ENCODE measurements around the gene WASL.
"Not testable (repeated sequence)": the region's sequence is repeated elsewhere in the genome, so short reads cannot be mapped to it uniquely, and the experiment has no call there.

Gene WASL

GRCh38 chr7:123748734-123749536 is at the start of gene WASL:
TSS of gene WASL (minus strand) at chr7:123749003. CDS start at chr7:123748734, 269 bp downstream.
- DNase-seq = peak; percentile 89

DNA sequence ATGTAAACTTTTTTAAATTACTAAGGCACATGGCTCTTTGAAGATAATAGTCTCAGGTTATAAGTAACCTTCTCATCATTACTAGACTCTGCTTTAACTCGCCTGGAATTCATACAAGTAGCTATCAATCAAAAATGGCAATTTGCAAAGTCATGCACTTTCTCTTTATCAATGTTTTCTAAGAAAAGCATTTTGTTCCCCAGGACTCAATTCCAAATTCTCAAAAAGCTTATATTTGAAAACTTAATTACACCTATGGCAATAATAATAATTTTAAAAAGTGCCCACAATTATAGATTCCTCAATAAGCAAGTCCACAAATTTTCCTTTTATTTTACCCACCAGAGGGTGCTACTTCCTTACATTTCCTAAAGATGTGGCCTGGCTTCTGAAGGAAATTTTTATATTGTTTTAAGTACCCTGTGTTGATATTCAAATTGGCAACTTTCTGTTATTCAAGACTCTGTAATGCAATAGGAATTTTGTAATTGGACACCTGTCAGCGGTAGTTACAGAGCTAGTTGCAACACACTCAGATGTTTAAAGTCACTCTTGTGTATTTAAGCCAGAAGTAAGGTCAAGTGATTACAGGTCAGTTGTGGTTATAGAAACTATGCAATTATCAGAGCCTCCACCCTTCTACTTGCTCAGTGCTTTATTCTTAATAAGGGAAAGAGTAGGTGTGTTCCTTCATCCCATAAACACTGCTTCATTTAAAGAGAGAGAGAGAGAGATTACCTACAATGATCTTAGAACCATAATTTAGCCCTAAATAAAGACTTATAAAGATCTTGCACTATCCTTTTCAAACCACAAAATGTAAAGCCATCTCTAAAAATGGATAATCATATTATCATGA is 49.1 kb upstream of the WASL start:
- DNase-seq = peak; percentile 45

- DNase-seq = no peak
Observed at GRCh38 chr7:123796568-123796967, 47.8 kb upstream of the WASL start.

GRCh38 chr7:123795917-123796316 is 47.1 kb upstream of the WASL start:
- no peak for DNase-seq

DNA sequence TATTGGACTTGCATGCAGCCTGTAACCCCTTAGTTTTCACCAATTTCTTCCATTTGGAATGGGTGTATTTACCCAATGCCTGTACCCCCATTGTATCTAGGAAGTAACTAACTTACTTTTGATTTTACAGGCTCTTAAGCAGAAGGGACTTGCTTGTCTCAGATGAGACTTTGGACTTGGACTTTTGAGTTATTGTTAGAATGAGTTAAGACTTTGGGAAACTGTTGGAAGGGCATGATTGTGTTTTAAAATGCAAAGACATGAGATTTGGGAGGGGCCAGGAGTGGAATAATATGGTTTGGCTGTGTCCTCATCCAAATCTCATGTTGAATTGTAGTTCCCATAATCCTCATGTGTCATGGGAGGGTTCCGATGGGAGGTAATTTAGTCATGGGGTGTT is 46.3 kb upstream of the WASL start:
- DNase-seq = not testable (repeated sequence)

DNA sequence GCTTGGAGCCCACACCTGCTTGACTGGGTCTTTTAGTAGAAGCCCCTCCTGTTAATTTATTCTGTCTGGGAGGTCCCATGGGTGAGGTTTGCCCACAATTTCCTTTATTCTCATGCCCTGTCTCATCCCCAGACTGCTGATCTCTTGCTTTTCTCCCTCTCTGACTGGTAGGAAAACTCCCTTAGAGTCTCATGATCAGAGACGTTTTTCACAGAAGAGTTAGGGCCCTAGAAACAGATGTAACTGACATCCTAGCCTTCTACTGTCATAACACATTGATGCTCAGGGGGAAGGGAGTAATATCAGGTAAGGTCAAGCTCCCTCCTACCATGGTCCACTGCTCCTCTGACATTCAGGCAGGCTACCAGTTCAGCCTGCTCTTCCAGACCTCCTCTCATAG is 43.7 kb upstream of the WASL start:
- no peak for DNase-seq

DNA sequence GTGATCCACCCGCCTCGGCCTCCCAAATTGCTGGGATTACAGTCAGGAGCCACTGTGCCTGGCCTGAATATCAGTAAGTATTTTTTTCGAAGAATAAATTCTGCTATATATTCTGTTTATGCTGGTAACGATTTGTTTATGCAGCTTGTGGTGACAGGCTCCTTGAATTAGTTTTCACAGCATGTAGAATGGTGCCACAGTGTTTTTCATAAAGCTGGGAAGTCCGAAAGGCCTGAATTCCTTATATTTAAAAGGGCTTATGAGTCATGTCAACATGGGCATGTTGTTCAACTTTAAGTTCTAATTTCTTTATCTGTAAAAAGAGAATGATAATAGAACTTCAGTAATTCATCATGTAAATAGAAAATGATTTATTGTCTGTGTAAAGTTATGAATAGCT is 42.2 kb upstream of the WASL start:
- no peak for DNase-seq

DNA sequence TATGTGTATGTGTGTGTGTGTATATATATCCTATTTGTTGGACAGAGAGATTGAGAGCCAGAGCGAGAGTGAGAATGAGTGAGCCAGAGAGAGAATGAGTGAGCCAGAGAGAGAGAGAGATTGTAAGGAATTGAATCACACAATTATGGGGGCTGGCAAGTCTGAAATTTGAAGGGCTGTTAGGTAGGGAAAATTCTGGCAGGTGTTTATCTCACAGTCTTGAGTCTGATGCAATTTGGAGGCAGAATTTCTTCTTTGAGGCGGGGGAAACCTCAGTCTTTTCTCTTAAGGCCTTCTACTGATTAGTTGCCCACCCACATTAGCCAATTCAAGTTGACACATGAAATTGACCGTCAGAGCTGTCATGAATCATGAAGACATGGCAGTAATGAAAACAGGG is 41.0 kb upstream of the WASL start:
- no peak for DNase-seq

- DNase-seq = no peak
Observed at GRCh38 chr7:123789206-123789784, 40.5 kb upstream of the WASL start.

DNA sequence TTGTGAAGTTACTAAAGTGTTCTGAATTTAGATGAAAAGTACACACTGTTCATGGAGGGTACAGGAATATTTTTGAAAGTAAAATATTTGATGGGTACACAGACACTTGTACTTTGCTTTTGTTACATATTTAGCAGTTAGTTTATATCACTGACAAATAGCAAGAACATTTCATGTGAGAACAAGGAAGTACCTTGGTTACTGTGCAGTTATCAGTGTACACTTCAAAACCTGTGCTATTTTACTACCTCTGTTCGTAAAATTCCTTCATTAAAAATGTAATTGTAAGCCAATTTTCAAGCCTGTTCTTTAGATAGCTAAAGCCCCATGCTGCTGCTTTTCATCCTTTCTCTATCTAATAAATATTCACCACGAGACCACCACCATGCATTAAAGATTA is 39.8 kb upstream of the WASL start:
- no peak for DNase-seq

DNA sequence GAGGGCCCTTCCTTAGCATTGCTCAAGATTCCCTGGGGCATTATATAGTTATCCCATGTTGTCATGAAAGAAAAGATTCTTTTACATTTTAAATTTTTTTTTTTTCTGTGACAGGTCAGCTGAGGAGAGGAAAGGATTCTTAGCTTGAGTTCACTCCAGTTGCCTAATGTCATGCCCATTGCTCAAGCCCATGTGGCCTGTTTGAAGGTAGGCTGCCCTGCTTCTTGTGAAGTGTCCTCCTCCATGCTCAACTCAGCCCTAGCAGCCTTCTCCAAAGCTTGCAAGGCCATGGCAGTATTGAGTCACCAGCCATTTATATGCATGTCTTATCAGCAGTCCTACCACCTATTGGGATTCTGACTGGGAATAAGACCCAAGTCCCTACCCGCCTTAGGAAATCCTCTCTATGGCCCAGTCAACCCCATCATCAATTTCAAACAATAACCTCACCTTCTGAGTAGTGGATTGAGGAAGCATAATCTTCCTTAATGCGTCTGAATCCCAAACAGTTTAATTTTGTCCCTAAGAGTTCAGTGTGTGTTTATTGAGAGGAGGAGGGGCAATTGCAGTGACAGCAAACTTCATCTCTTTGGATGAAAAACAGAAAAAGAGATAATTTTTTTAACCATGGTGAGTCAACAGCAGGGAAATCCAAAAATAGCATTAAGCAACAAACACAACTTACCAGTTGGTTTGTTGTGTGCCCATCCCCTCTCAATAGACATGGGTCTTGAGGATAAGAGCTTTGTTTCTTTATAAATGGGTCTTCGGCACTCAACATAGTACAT is 38.6 kb upstream of the WASL start:
- DNase-seq = no peak

GRCh38 chr7:123784263-123784662 is 35.5 kb upstream of the WASL start:
- no peak for DNase-seq

DNA sequence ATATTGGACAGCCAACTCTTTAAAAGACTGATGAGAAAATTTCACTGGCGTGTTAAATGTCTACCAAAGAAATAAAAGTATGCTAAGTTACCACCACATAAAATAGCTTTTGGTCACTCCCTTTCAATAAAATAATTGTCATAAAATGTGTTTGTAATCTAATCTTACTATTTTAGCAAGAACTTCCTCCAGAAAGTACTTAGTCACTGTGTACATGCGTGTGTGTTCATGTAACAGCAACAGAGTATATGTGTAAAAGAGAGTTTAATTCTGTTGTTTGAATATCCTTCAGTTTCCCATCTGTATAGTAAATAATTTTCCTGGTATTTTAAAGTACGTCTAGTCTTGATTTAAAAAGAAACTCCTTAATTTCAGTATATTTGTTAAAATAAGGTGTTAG is 35.0 kb upstream of the WASL start:
- DNase-seq = no peak

GRCh38 chr7:123782071-123782798 is 33.4 kb upstream of the WASL start:
- DNase-seq = no peak

DNA sequence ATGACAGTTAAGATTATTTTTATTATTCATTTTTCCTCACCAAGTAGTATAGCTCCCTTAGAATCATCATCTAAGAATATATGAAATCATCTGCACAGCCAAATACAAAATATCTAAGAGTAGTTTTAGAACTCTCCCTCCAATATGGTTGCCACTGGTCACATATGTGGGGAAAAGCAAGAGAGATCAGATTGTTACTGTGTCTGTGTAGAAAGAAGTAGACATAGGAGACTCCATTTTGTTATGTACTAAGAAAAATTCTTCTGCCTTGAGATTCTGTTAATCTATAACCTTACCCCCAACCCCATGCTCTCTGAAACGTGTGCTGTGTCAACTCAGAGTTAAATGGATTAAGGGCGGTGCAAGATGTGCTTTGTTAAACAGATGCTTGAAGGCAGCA is 31.7 kb upstream of the WASL start:
- not testable (repeated sequence) for DNase-seq

- no peak for DNase-seq
Observed at GRCh38 chr7:123774496-123774895, 25.7 kb upstream of the WASL start.

DNA sequence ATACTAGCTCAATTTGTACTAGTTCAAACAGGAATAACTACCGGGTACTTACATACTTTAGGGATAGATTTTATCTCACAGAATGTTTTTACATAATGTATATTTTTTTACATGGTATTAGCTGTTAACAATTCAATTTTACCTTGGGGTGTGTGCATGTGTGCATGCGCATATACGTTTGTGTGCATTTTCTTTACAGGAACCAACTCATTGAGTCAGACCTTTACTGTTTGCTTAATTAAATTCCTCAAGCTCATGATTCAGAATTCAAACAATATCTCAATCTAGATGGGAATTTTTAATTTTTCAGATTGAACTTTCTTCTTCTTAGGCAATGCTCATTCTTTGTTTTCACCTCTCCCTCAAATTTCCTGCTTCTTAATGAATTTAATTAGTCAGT is 24.7 kb upstream of the WASL start:
- no peak for DNase-seq

DNA sequence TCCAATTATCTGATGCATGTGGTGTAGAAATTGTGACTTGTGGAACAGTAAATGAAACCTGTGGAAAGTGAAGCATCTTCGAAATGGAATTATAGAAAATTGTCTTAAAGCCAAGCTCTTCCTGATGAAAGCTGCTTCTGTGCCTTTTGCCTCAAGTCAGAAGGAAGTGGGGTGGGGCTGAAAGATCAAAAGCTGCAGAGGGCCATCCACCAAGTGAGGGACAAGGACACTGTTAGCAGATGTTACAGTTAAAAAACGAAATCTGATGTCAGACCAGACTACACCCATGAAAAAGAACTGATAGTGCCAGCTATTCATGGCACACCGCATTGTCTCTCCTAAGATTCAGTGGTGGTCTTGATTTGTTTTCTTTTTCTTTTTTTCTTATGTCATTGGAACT is 23.8 kb upstream of the WASL start:
- no peak for DNase-seq

GRCh38 chr7:123771846-123772245 is 23.0 kb upstream of the WASL start:
- no peak for DNase-seq

DNA sequence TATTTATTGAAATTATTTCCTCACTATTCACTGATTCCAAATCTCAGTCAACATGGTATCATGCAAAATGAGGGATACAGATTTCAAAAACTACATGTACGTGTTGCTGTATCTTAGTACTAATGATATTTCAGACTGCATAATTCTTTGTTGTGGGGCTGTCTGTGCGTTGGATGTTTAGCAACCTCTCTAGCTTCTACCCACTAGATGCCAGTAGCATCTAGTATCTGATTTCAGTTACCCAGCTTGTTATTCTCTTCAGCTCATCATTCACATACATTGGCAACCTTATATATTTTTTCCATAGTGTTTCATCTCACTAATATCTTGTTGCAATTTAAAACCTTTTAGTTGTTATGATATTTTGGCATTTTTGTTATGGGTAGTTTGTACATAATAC is 22.5 kb upstream of the WASL start:
- DNase-seq = no peak

GRCh38 chr7:123770378-123770777 is 21.6 kb upstream of the WASL start:
- no peak for DNase-seq

- DNase-seq = no peak
Observed at GRCh38 chr7:123769371-123769770, 20.6 kb upstream of the WASL start.

Data from NCI-H2171 treated with DMSO at 0.1 percent for 48 hours (cell line).